Measurements from ENCODE around the gene CAV3. TPM values are rescaled to one million over a fixed set of nuclear protein-coding genes. Genes with fewer than 3 reads are reported as not detected.

Gene CAV3
- total and polyA plus RNA-seq, 4 donors, result not detected

GRCh38 chr3:8777978-8778267 is 44.3 kb downstream of the CAV3 start:
- Histone ChIP-seq H3K27me3 (ENCODE audit: control insufficient read depth in 4 of 4, insufficient read depth in 4 of 4, low read length in 3 of 4) (peaks cover 0 to 4% (median 1%) of the 10 kb centered on the region in 4 donors), H3K4me1 (ENCODE audit: control insufficient read depth in 4 of 4, insufficient read depth in 4 of 4, low read length in 3 of 4) (no peaks in the 10 kb centered on the region), H3K27ac (ENCODE audit: low read depth in 1 of 2, low read length in 2 of 2) (no peak overlapping the region), H3K4me3 (ENCODE audit: low read depth in 1 of 3, low read length in 3 of 3) (no peak overlapping the region), H3K36me3 (ENCODE audit: control insufficient read depth in 4 of 4, insufficient read depth in 3 of 4, low read depth in 1 of 4, low read length in 3 of 4) (no peaks in the 10 kb centered on the region), H3K9ac (ENCODE audit: low read depth in 1 of 2, low read length in 2 of 2) (no peak overlapping the region), H3K9me3 (ENCODE audit: control insufficient read depth in 4 of 4, low read length in 3 of 4) (no peaks in the 10 kb centered on the region)
- no peak for DNase-seq (ENCODE audit: low spot score)
- TF ChIP-seq RXRA (IDR thresholded peaks at IDR 0.05), result no peak
- no peak for TF ChIP-seq GABPA (IDR thresholded peaks at IDR 0.05 in 1 of 2, conservative IDR thresholded peaks at IDR 0.05 in 1 of 2)
- no peak for TF ChIP-seq TAF1 (conservative IDR thresholded peaks at IDR 0.05)
- no peak for TF ChIP-seq YY1 (IDR thresholded peaks at IDR 0.05)
- TF ChIP-seq EGR1 (IDR thresholded peaks at IDR 0.05; ENCODE audit: low read depth in 2 of 2), result no peak
- TF ChIP-seq FOXA2 (IDR thresholded peaks at IDR 0.05), result no peak
- no peak for TF ChIP-seq REST (IDR thresholded peaks at IDR 0.05)
- TF ChIP-seq SP1 (IDR thresholded peaks at IDR 0.05), result no peak
- TF ChIP-seq MAX (IDR thresholded peaks at IDR 0.05), result no peak
- no peak for TF ChIP-seq ATF3 (IDR thresholded peaks at IDR 0.05)
- no peak for TF ChIP-seq JUND (IDR thresholded peaks at IDR 0.05)
- 72% methylated on average over 5 of the region's 5 CpGs for WGBS

GRCh38 chr3:8778475-8778874 is 44.9 kb downstream of the CAV3 start:
- peaks cover 0 to 4% (median 1%) of the 10 kb centered on the region in 4 donors for H3K27me3 ChIP-seq (ENCODE audit: control insufficient read depth in 4 of 4, insufficient read depth in 4 of 4, low read length in 3 of 4)
- H3K9me3 ChIP-seq (ENCODE audit: control insufficient read depth in 4 of 4, low read length in 3 of 4), result no peaks in the 10 kb centered on the region
- H3K4me1 ChIP-seq (ENCODE audit: control insufficient read depth in 4 of 4, insufficient read depth in 4 of 4, low read length in 3 of 4), result no peaks in the 10 kb centered on the region
- TF ChIP-seq GABPA (IDR thresholded peaks at IDR 0.05 in 1 of 2, conservative IDR thresholded peaks at IDR 0.05 in 1 of 2) (no peak), HNF4G (IDR thresholded peaks at IDR 0.05) (no peak), YY1 (IDR thresholded peaks at IDR 0.05) (no peak), REST (IDR thresholded peaks at IDR 0.05) (no peak)
- DNase-seq (ENCODE audit: low spot score), result peak; percentile 20
- H3K36me3 ChIP-seq (ENCODE audit: control insufficient read depth in 4 of 4, insufficient read depth in 3 of 4, low read depth in 1 of 4, low read length in 3 of 4), result no peaks in the 10 kb centered on the region
- no peak overlapping the region for H3K4me3 ChIP-seq (ENCODE audit: low read depth in 1 of 3, low read length in 3 of 3)
- WGBS, result 89% methylated on average over 5 of the region's 5 CpGs
- H3K27ac ChIP-seq (ENCODE audit: low read depth in 1 of 2, low read length in 2 of 2), result no peak overlapping the region
- no peak overlapping the region for H3K9ac ChIP-seq (ENCODE audit: low read depth in 1 of 2, low read length in 2 of 2)

Measured in liver (tissue), 9 donors.